ENCODE data around the gene TDRD9. TPM values are rescaled to one million over a fixed set of nuclear protein-coding genes. Genes with fewer than 3 reads are reported as not detected.

Gene TDRD9
- total and polyA plus RNA-seq, 5 experiments from 2014 or later = 0.22 to 1.1 (median 0.74) TPM

- Mint-ChIP-seq H3K9me3 (no peaks in the 10 kb centered on the region), H3K36me3 (no peaks in the 10 kb centered on the region), H3K4me1 (no peaks in the 10 kb centered on the region), H3K27me3 (peaks cover 2 to 15% (median 11%) of the 10 kb centered on the region in 5 donors), H3K4me3 (no peak overlapping the region), H3K27ac (peak overlapping the region in 1 of 10 donors; percentile 57)
- POLR2A ChIA-PET = no interaction called here
- DNase-seq = no peak
- ATAC-seq = no peak
Observed at GRCh38 chr14:104007121-104007520, 78.9 kb downstream of the TDRD9 start.

GRCh38 chr14:104009297-104009696 is 81.0 kb downstream of the TDRD9 start:
- Mint-ChIP-seq H3K36me3 (no peaks in the 10 kb centered on the region), H3K27ac (no peak overlapping the region), H3K4me1 (no peaks in the 10 kb centered on the region), H3K4me3 (no peak overlapping the region), H3K27me3 (peaks cover 0 to 15% (median 12%) of the 10 kb centered on the region in 5 donors), H3K9me3 (no peaks in the 10 kb centered on the region)
- POLR2A ChIA-PET = no interaction called here
- DNase-seq (no peak), ATAC-seq (no peak)

- H3K9me3 Mint-ChIP-seq = no peaks in the 10 kb centered on the region
- H3K4me1 Mint-ChIP-seq = no peaks in the 10 kb centered on the region
- ATAC-seq = no peak
- H3K36me3 Mint-ChIP-seq = no peaks in the 10 kb centered on the region
- H3K27me3 Mint-ChIP-seq = peaks cover 0 to 10% (median 5%) of the 10 kb centered on the region in 5 donors
- H3K27ac Mint-ChIP-seq = no peak overlapping the region
- POLR2A ChIA-PET = no interaction called here
- no peak for DNase-seq
- no peak overlapping the region for H3K4me3 Mint-ChIP-seq
Observed at GRCh38 chr14:104011824-104012517, 83.7 kb downstream of the TDRD9 start.

- POLR2A ChIA-PET = no interaction called here
- no peak overlapping the region for H3K4me3 Mint-ChIP-seq
- peaks cover 0 to 24% (median 12%) of the 10 kb centered on the region in 5 donors for H3K27me3 Mint-ChIP-seq
- ATAC-seq (no peak), DNase-seq (no peak)
- no peaks in the 10 kb centered on the region for H3K36me3 Mint-ChIP-seq
- no peak overlapping the region for H3K27ac Mint-ChIP-seq
- H3K4me1 Mint-ChIP-seq = no peaks in the 10 kb centered on the region
- no peaks in the 10 kb centered on the region for H3K9me3 Mint-ChIP-seq
Observed at GRCh38 chr14:104014764-104015163, 86.5 kb downstream of the TDRD9 start.

DNA sequence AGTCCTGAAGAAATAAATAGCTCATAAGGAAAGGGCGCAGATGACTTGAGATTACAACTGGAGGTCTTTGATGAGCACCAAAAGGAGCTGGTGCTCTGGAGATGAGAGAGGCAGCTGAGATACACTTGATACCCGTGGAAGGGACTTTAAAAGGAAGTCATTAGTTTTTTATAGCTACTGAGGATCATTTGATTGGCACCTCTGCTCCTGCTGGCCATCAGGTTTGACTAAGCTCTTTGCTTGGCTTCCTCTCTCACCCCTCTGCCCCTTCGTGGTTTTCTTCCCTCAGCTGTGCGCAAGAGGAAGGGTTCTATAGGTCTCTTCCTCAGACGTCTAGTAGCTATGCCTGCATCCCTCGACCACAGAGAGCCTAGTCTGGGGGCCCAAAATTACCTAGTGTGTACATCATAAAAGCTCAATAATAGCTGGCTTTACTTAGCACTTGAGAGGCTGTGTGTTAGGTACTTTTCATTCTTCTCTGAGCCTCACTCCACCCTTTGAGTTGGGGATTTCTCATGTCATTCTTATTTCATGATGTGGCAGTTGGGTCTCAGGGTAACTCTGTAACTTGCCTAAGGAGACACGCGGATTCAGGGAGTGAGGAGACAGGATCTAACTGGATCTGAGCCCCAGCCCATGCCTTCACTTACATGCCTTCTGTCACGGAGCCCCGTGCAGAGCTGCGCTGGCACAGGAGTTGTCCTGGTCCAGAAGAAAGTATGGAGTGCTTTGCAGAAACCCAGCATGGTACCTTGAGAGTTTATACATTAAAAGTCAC is 88.8 kb downstream of the TDRD9 start:
- Mint-ChIP-seq H3K36me3 (no peaks in the 10 kb centered on the region), H3K9me3 (no peaks in the 10 kb centered on the region), H3K4me1 (no peaks in the 10 kb centered on the region), H3K27me3 (peaks cover 4 to 36% (median 24%) of the 10 kb centered on the region in 5 donors), H3K4me3 (no peak overlapping the region), H3K27ac (no peak overlapping the region)
- POLR2A ChIA-PET = no interaction called here
- ATAC-seq = no peak
- DNase-seq = no peak

GRCh38 chr14:104019029-104019428 is 90.8 kb downstream of the TDRD9 start:
- H3K36me3 Mint-ChIP-seq = no peaks in the 10 kb centered on the region
- H3K9me3 Mint-ChIP-seq = no peaks in the 10 kb centered on the region
- DNase-seq (no peak), ATAC-seq (no peak)
- POLR2A ChIA-PET = no interaction called here
- peaks cover 8 to 36% (median 27%) of the 10 kb centered on the region in 5 donors for H3K27me3 Mint-ChIP-seq
- no peaks in the 10 kb centered on the region for H3K4me1 Mint-ChIP-seq
- H3K4me3 Mint-ChIP-seq = no peak overlapping the region
- no peak overlapping the region for H3K27ac Mint-ChIP-seq

DNA sequence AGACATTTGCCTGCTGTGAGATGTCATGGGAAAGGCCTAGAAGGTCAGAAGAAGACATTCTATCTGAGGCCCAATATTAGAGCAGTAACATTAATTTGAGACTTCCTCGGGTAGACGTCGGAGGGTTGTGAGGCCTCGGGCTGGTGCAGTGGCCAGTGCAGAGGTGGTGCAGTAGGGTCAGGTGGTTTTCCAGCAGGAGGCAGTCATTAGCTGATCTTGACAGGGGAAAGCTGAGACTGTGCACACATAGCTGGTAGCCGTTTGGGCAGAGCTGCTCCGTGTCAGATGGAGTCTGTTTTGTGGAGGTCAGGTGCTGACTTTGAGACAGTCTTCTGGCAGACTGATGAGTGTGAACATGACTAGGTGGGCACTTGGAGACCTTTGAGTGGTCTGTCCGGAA is 91.5 kb downstream of the TDRD9 start:
- Mint-ChIP-seq H3K36me3 (no peaks in the 10 kb centered on the region), H3K4me1 (no peaks in the 10 kb centered on the region), H3K27ac (no peak overlapping the region), H3K27me3 (peaks cover 8 to 36% (median 25%) of the 10 kb centered on the region in 5 donors), H3K4me3 (no peak overlapping the region), H3K9me3 (no peaks in the 10 kb centered on the region)
- ATAC-seq (no peak), DNase-seq (no peak)
- POLR2A ChIA-PET = no interaction called here

GRCh38 chr14:104020471-104020870 is 92.2 kb downstream of the TDRD9 start:
- Mint-ChIP-seq H3K27me3 (peaks cover 8 to 36% (median 26%) of the 10 kb centered on the region in 5 donors), H3K9me3 (no peaks in the 10 kb centered on the region), H3K4me3 (no peak overlapping the region), H3K27ac (no peak overlapping the region), H3K36me3 (no peaks in the 10 kb centered on the region), H3K4me1 (no peaks in the 10 kb centered on the region)
- POLR2A ChIA-PET = no interaction called here
- DNase-seq (no peak), ATAC-seq (no peak)

GRCh38 chr14:104023325-104024055 is 95.2 kb downstream of the TDRD9 start:
- Mint-ChIP-seq H3K9me3 (no peaks in the 10 kb centered on the region), H3K27ac (no peak overlapping the region), H3K4me1 (no peaks in the 10 kb centered on the region), H3K27me3 (peaks cover 8 to 26% (median 22%) of the 10 kb centered on the region in 5 donors), H3K36me3 (no peaks in the 10 kb centered on the region), H3K4me3 (no peak overlapping the region)
- no peak for DNase-seq
- ATAC-seq = no peak
- POLR2A ChIA-PET = no interaction called here

- ATAC-seq (no peak), DNase-seq (no peak)
- Mint-ChIP-seq H3K9me3 (no peaks in the 10 kb centered on the region), H3K27ac (no peak overlapping the region), H3K4me1 (no peaks in the 10 kb centered on the region), H3K4me3 (no peak overlapping the region), H3K27me3 (peaks cover 7 to 20% (median 9%) of the 10 kb centered on the region in 5 donors), H3K36me3 (no peaks in the 10 kb centered on the region)
- POLR2A ChIA-PET = no interaction called here
Observed at GRCh38 chr14:104025534-104025933, 97.3 kb downstream of the TDRD9 start.

- Mint-ChIP-seq H3K4me3 (no peak overlapping the region), H3K4me1 (no peaks in the 10 kb centered on the region), H3K27me3 (peaks cover 4 to 21% (median 7%) of the 10 kb centered on the region in 5 donors), H3K9me3 (no peaks in the 10 kb centered on the region), H3K27ac (no peak overlapping the region), H3K36me3 (no peaks in the 10 kb centered on the region)
- POLR2A ChIA-PET = no interaction called here
- ATAC-seq = no peak
- DNase-seq = no peak
Observed at GRCh38 chr14:104026024-104026423, 97.8 kb downstream of the TDRD9 start.

- ATAC-seq (no peak), DNase-seq (no peak)
- Mint-ChIP-seq H3K36me3 (no peaks in the 10 kb centered on the region), H3K4me1 (no peaks in the 10 kb centered on the region), H3K9me3 (no peaks in the 10 kb centered on the region), H3K27ac (no peak overlapping the region), H3K27me3 (peaks cover 17 to 33% (median 23%) of the 10 kb centered on the region in 5 donors), H3K4me3 (no peak overlapping the region)
- POLR2A ChIA-PET = no interaction called here
Observed at GRCh38 chr14:104030958-104031357, 102.7 kb downstream of the TDRD9 start.

DNA sequence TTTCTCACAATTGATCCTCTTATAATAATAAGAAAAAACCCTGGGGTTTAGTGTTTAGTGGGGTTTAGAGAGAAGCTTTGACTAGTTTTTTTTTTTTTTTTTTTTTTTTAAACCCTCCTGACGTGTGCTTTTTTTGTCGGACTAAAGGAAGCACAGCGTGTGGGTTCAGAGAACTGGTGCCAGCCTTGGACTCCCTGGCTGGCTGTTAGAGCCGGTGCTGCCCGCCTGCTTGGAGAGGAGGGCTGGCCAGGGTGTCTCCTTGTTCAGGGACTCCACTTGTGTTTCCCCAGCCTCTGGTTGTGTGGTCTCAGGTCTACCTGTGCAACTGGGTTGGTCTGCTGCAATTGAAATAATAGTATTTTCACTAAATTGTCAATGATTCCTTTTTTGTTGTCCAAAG is 103.1 kb downstream of the TDRD9 start:
- Mint-ChIP-seq H3K36me3 (no peaks in the 10 kb centered on the region), H3K4me1 (no peaks in the 10 kb centered on the region), H3K9me3 (no peaks in the 10 kb centered on the region), H3K27ac (no peak overlapping the region), H3K4me3 (no peak overlapping the region), H3K27me3 (peaks cover 17 to 33% (median 23%) of the 10 kb centered on the region in 5 donors)
- POLR2A ChIA-PET = no interaction called here
- DNase-seq = no peak
- ATAC-seq = no peak
